Suprapubic skin (tissue), 4 donors: ENCODE results near the gene UQCR11.

Experiments used
- CTCF ChIP-seq, 2 donors: fragments of 200-600 bp in 1 of 2; fragments of 450-650 bp in 1 of 2; sonication (generic) in 1 of 2; IDR thresholded peaks; one replicate each; pipeline ENCODE4 v1.5.1; 2016 to 2019; ENCODE audit warnings: antibody characterized with exemption in 2 of 2, mild to moderate bottlenecking in 1 of 2, moderate library complexity in 1 of 2
- POLR2A ChIP-seq, 2 donors: fragments of 450-650 bp; IDR thresholded peaks; one replicate each; pipeline ENCODE4 v1.6.1; 2017; ENCODE audit warnings: antibody characterized with exemption in 2 of 2, mild to moderate bottlenecking in 2 of 2, moderate library complexity in 2 of 2
- POLR2AphosphoS5 ChIP-seq, 3 donors: sonication (generic); formaldehyde crosslinking; IDR thresholded peaks; one replicate each; pipeline ENCODE4 v1.6.1; 2017; ENCODE audit warnings: antibody characterized with exemption in 3 of 3

- TF ChIP-seq CTCF (IDR thresholded peaks at IDR 0.05) = no peak
- no peak for TF ChIP-seq POLR2AphosphoS5 (IDR thresholded peaks at IDR 0.05)
- TF ChIP-seq POLR2A (IDR thresholded peaks at IDR 0.05) = no peak
Observed at GRCh38 chr19:1554968-1555367, 50.3 kb downstream of the UQCR11 start.
